Measurements from ENCODE around the gene SLC4A1AP.
"Not testable (repeated sequence)": the region's sequence is repeated elsewhere in the genome, so short reads cannot be mapped to it uniquely, and the experiment has no call there.

Gene SLC4A1AP

DNA sequence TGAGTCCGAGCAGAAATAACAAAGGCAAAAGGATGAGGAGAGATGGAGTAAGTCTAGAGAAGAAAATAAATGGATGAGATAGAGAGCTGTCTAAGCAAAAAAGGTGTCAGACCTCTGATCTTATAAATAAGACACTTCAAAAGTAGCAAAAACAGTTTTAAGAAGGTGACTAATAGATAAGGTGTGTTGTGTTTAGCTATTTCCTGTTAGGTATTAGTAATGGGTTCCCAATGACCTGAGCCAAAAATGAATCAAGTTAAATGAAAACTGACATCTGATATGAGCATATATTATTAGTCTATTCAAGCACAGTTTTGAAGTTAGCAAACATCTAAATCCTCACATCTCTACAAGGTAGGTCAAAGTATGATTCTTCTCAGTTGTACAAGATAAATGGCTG lies 10.9 kb upstream of the SLC4A1AP start:
- DNase-seq: no peak

DNA sequence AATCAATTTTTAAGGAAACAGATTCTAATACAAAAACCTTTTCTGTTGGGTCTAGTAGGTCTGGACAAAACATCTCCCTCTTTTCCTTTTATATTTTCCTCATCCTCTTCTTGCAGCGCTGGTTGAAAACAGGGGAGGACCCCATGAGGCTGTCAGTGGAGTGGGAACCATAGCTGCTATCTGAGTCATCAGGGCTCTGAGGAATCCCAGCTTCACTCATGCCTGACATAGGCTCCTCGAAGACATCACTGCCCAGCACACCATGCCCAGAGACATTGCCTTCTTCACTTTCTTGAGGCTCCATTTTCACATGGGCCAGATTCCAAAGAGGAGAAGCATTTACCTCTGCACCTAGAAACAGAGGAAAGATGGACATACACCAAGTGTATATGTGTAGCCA lies 10.3 kb upstream of the SLC4A1AP start:
- DNase-seq: no peak

DNA sequence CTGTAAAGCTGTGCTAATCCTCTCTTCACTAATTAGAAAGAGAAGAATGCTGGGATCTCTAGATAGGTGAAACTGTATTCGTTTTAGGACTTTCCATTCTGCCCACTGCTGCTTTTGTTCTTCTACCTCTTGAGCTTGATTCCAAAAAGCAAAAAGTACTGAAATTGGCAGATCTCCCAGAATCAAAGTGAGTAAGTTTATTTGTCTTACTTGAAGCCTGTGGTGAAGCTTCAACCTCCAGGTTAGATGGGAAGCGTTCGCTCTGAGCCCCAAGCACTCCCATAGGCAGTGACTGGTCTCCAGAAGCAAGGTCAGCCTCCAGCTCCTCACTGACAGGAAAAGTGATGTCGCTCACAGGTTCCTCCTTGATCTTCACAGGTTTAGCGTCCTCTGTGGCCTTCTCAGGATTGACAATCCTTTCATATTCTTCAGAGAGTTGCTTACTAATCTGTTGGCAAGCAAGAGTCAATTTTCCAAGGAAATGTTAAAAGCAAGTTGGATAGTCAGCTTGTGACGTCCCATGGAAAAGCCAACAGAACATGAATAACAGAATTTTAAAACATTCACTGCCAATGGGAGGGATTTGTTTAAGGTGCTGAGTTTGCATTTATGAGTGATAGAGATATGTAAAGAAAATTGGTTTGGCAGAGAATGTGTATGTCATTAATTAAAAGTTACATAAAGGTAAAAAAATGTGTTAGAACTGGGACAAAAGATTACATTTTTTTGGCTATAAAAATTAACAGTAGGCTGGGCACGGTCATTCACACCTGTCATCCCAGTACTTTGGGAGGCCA lies 8.3 kb upstream of the SLC4A1AP start:
- DNase-seq: no peak

DNA sequence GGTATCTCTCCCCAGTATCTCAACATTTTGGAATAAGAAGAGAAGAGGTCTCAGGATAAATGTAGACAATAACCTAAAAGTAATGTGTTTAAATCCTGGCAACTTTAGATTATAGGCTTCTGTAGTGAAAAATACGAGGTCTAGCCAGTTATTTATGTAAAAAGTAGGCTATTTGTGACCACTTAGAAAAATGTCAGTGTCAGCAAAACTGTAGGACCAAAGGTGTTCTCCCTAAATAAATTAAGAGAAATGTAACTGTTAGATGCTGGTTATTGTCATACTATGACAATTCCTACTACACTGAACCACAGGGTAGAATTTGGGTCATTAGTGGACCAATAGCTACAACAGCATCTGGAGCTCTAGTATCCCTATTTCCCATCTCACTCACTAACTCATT lies 2.3 kb upstream of the SLC4A1AP start:
- no peak for DNase-seq

DNA sequence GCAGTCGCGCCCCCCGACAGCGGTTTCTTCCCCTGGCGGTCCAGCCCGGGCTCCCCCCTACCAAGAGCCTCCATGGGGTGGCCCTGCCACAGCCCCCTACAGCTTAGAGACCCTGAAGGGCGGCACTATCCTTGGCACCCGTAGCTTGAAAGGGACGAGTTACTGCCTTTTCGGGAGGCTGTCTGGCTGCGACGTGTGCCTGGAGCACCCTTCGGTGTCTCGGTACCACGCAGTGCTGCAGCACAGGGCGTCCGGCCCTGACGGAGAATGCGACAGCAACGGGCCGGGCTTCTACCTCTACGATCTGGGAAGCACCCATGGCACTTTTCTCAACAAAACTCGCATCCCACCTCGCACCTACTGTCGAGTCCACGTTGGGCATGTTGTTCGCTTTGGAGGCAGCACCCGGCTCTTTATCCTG lies 475 bp downstream of the SLC4A1AP start:
- no peak for DNase-seq

DNA sequence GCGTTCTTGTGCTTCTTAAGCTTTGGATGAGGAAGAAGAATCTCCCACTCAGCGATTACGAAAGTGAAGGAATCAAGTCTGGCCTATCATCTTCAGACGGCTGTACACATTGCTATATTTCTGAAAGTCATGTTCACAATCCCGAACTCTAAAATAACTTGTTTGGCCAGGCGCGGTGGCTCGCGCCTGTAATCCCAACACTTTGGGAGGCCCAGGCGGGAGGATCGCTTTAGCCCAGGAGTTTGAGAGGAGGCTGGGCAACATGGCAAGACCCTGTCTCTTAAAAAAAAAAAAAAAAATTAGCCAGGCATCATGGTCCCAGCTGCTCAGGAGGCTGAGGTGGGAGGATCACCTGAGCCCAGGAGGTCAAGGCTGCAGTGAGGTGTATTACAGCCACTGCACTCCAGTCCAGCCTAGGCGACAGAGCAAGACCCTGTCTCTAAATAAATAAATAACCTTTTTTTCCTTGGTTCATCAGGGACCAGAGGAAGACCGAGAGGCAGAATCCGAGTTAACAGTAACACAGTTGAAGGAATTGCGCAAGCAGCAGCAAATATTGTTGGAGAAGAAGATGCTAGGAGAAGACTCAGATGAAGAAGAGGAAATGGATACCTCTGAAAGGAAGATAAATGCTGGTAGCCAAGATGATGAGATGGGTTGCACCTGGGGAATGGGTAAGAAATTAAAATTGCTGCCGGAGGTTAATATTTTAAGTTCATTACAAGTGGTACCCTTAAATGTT lies 1.1 kb downstream of the SLC4A1AP start:
- no peak for DNase-seq

DNA sequence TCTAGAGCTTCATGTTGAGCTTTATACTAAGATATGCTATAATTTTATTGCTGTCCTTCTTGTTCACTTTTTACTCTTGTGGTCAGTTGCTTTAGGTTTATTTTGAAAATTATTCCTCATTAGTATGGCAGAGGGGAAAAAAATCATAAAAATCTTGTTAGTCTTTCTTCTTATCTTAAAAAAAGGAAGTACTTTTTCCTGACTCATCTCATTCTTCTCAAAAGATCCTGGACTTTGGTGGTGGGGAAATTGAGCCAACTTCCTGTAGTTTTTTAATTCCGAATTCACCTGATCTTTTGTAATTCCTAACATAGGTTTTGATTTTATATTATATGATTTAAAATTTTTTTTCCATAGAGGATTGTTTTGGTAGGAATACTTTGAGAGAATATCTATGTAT lies 3.8 kb downstream of the SLC4A1AP start:
- no peak for DNase-seq

DNA sequence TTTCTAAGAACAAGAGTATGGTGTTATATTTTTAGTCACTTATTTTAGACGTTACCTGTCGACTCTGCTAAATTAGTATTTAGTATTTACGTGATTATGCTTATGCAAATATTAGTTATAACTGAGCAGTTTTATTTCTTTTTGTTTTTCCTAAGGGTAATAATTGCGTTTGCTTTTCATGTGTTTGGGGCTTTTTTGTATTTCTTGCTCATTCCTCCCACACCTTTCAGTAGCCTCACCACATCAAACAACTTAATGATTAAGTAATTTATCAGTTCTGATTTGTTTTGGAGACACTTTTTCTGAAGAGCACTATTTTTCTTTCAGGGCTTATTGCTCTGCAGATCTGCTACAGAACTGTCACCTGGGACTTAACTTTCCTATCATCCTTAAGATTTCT lies 7.5 kb downstream of the SLC4A1AP start:
- DNase-seq: no peak

DNA sequence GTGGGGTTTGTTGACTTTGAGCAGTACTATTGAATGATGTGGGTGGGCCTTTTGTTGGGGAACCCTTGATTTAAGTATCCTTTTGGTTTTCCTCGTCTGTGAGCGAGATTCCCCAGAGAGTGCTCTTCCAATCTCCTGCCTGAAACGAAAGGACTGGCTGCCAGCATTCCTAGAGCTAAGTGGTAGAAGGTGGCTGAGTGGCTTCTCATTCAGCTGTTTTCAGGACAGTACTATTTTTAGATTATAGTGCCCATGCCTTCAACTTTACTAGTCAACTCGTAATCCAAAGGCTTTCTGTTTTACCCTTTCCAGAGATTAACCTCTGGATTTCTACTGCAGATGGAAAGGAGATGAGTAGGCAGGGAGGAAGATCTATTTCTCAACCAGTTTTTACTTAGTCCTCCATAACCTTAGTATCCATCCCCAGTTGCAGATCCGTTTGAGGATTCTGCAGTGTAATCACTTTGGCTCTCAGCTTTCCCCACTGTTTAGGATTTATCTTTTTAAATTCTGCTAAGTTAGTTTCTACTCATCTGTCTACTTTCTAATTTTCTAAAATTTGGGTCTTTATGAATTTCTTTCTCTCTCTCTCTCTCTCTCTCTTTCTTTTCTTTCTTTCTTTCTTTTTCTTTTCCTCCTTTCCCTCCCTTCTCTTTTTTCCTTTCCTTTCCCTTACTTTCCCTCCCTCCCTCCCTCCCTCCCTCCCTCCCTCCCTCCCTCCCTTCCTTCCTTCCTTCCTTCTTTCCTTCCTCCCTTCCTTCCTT lies 9.2 kb downstream of the SLC4A1AP start:
- DNase-seq: no peak

DNA sequence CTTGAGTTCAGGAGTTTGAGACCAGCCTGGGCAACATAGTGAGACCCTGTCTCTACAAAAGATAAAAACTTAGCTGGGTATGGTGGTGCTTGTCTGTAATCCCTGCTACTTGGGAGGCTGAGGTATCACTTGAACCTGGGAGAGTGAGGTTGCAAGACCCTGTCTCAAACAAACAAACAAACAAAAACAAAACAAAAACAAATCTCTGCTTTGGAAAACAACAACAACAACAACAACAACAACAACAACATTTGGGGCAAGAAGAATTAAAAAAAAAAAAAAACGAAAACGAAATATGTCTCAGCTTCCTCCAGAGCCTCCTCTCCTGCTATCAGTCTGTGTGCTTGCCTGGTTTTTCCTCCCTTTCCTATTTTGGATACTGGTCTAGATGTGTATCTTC lies 16.9 kb downstream of the SLC4A1AP start:
- DNase-seq: no peak

DNA sequence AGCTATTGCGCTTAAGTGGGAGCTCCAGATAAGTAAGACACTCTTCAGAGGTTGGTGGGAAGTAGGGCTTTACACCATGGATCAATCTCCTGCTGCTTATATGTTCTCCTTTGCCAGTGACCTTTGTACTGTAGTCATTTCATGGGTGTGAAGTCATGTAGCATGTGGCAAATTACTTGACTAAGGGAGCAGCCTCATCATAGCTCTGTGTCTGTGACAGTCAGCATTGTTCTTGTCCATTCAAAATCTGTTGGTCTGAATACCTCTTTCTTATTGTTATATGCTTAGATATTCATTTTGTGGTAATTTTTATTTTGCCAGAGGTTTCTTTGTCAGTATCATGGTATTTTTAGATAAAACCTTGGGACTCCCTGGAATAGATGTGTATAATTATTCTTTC lies 18.2 kb downstream of the SLC4A1AP start:
- DNase-seq: no peak

DNA sequence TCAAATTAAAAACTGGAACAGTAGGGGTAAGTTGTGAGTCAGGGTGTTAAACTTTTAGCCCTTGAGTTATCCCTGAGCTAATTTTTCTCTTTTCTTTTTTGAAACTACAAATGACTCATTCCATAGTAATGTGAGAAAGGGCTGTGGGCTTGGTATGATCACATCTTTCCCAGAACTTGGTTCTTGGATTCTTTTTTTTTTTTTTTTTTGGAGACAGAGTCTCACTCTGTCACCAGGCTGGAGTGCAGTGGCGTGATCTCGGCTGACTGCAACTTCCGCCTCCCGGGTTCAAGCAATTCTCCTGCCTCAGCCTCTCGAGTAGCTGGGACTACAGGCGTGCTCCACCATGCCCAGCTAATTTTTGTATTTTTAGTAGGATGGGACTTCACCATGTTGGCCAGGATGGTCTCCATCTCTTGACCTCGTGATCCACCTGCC lies 18.7 kb downstream of the SLC4A1AP start:
- not testable (repeated sequence) for DNase-seq

DNA sequence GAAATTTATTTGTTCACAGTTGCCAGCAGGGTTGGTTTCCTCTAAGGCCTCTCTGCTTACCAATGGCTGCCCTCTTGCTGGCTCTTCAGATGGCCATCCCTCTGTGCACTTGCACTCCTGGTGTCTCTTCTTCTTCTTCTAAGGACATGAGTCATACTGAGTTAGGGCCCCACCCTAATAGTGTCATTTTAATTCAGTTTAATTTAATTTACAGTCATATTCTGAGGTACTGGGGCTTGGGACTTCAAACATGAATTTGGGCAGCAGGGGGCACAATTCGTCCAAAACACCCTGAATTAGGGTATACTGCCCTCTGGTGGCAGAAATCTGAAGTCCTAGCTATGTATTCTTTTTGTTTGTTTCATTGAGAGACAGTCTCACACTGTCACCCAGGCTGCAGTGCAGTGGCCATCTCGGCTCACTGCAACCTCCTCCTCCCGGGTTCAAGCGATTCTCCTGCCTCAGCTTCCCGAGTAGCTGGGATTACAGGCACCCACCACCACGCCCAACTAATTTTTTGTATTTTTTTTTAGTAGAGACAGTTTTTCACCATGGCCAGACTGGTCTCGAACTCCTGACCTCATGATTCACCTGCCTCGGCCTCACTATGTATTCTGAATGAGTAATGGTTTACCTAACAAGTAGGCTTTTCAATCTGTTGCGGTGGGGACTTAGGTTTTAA lies 19.8 kb downstream of the SLC4A1AP start:
- peak; percentile 91 for DNase-seq

DNA sequence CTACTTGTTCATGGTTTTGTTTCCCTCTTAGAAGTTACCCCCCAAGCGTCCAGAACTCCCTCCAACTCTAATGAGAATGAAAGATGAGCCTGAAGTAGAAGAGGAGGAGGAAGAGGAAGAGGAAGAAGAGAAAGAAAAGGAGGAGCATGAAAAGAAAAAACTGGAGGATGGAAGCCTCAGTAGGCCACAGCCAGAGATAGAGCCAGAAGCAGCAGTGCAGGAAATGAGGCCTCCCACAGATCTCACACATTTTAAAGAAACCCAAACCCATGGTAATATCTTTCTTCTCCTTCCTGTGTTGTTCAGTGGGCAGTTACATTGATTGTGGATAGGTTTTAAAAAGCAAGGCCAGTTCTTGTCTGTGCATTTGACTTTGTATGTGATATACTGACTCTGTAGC lies 21.3 kb downstream of the SLC4A1AP start:
- DNase-seq: not testable (repeated sequence)

DNA sequence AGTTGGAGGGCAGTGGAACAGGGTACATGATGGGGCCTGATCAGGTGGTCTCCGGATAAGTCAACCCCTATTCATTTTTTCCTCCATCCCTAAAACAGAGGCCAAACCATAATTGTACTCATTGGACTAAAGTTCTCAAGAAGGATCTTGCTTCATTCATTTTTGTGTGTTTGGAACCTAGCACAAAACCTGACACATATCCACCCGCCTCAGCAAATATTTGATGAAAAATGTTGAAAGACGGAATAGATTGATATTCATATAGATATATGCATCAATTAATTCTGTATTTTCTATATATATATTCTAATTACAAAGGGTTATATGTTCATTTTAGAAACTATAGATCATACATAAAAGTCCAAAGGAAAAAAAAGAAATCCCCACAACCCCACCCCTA lies 21.9 kb downstream of the SLC4A1AP start:
- no peak for DNase-seq

DNA sequence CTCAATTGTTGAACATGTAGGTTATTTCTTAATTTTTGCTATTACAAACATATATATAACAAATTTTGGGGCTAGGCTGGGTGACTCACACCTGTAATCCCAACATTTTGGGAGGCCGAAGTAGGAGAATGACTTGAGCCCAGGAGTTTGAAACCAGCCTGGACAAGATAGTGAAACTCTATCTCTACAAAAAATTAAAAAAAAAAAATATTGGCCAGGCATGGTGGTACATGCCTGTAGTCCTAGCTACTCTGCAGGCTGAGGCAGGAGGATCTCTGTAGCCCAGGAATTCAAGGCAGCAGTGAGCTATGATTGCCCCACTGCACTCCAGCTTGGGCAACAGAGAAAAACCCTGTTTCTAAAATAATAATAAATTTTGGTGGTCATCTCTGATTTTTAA lies 23.5 kb downstream of the SLC4A1AP start:
- DNase-seq: no peak

DNA sequence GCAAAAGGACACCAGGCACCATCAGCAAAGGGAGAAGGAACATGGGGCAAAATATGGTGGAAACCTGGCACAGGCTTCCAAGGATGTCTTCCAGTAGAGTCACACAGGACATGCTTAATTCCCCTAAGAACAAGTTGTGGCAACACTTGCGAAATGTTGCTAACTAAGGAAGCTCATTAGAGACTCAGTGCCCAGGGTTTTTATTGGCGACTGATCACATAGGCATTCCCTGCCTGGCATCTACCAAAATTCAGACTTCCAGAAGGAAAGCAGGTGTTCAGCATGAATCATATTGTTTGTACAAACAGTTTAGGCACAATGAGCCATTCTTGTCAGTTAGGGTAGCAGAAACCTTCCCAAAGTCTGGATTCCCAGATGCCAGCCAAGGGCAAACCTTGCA lies 25.7 kb downstream of the SLC4A1AP start:
- no peak for DNase-seq

DNA sequence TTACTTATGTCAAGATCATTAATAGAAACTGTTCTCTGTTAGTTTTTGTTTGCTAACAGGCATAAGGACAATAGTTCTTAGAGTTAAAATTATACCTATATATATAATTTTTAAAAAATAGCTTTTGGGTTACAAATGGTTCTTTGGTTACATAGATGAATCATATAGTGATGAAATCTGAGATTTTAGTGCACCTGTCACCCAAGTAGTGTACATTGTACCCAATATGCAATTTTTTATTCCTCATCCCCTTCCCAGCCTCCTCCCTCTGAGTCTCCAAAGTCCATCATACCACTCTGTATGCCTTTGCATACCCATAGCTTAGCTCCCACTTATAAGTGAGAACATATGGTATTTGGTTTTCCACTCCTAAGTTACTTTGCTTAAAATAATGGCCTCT lies 26.4 kb downstream of the SLC4A1AP start:
- no peak for DNase-seq

DNA sequence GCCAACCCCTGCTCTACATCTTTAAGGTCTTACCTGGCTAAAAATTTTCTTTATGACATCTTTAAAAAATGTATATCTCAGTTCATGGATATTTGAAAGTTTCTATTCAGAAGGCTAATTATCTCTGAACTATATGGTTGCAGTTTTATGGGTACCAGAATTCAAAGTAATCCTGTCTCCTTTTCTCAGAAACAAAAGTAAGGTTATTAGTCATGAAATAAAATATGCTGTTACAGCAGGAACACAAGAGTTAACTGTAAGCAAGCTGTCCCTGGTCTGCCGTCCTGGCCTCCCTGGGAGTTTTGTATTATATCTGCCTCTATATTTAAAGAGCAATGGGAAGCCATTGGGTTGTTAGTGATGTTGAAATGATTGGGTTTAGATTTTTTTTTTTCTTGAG lies 34.0 kb downstream of the SLC4A1AP start:
- no peak for DNase-seq

DNA sequence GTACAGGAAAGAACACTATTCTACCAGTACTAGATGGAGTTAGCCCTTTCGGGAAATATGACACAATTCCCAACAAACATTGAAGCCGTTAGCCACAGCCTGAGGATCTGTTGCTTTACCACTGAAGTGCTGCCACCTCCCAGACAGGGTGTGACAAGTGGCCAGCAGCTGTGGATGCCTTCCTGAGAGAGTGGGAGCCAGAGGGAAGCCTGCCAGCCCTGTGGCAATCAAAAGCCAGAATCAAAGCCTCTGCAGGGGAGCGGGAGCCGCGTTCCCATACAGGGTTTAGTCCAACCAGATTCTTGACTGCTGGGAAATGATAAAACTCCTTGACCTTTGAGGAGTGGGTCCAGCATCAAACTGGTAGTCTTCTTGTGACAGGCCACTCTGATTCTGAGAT lies 38.0 kb downstream of the SLC4A1AP start:
- DNase-seq: peak; percentile 86

DNA sequence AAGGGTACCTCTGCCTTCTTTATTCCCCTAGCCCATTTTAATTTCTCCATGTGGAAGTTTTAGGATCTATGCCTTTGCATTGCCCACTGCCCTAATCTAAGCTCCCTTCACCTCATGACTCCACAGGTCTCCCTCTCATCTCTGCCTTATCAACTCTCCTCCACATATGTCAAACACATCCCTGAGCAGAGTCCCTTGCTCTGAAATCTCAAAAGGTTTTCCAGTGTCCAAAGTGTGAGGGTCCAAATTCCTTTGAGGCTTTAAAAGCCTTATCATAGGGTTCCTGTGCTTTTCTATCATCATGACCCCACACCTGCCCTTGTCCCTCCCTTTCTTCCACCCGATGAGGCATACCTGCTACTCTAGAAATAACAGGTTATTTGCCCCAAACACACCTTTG lies 38.6 kb downstream of the SLC4A1AP start:
- no peak for DNase-seq

DNA sequence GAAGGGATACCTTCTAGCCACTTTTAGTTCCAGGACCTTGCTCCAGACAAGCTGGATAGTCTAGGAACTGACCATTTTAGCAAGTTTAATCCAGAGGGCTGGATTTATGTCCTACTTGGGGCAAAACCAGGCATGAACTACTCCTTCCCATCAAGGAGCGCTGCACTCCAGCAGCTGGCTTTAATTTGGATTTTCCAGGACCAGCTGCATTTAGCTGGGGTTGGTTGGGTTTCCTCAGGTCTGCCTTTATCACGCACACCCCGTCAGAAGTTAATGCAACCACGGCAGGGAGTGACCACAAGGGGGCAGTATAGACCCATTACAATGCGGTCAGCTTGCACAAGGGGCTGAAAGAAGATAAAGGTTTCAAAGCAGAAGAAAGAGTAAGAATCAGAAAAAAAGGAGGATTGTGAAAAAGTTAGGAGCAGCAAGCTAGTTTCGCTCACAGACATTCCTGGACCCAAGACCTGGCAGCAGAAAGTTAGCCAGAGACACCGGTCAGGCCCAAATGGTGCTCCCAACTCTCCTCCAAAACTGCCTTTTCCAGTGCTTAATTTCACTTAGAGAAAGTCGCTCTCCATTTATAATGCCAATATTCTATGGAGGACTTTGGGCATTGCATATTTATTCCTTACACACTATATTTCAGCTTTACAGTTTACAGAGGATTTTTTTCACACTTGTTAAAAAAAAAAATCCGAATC lies 40.1 kb downstream of the SLC4A1AP start:
- peak; percentile 53 for DNase-seq

Data from NCI-H2029 treated with DMSO at 0.1 percent for 48 hours (cell line).